HEK293T (cell line): Measurements from ENCODE around the gene CLOCK.

Source experiments
- CTCF ChIA-PET: fragments of 350-600 bp; formaldehyde crosslinking; extraction: SDS; loops from one replicate; lab custom pipeline; 2021; ENCODE audit warnings: antibody characterized with exemption, inconsistent platforms; lab: Yijun Ruan, JAX
- POLR2A ChIA-PET: fragments of 350-600 bp; formaldehyde crosslinking; extraction: SDS; loops from one replicate; lab custom pipeline; 2020; ENCODE audit warnings: antibody characterized with exemption, inconsistent platforms; lab: Yijun Ruan, JAX
- DNase-seq: peaks from one replicate; pipeline ENCODE4 v3.0.0; 2012; ENCODE audit warnings: mixed read lengths; ENCODE audit errors: extremely low spot score
- ARNT ChIP-seq: fragments of 450-650 bp; IDR thresholded peaks from 2 replicates; pipeline ENCODE4 v1.6.1; 2017; ENCODE audit warnings: mild to moderate bottlenecking
- BHLHE40 ChIP-seq: fragments of 450-650 bp; IDR thresholded peaks from 2 replicates; pipeline ENCODE4 v1.6.1; 2016; ENCODE audit warnings: mild to moderate bottlenecking, moderate library complexity, borderline replicate concordance
- CTBP1 ChIP-seq: fragments of 450-650 bp; IDR thresholded peaks from 2 replicates; pipeline ENCODE4 v1.6.1; 2016; ENCODE audit warnings: borderline replicate concordance
- ELF4 ChIP-seq: fragments of 450-650 bp; IDR thresholded peaks from 2 replicates; pipeline ENCODE4 v1.6.1; 2017; ENCODE audit warnings: antibody characterized with exemption
- FOXA1 ChIP-seq: fragments of 450-650 bp; IDR thresholded peaks from 2 replicates; pipeline ENCODE4 v1.6.1; 2016; ENCODE audit warnings: mild to moderate bottlenecking
- FOXK2 ChIP-seq: fragments of 450-650 bp; IDR thresholded peaks from 2 replicates; pipeline ENCODE4 v1.6.1; 2016; ENCODE audit warnings: mild to moderate bottlenecking
- FOXM1 ChIP-seq: fragments of 450-650 bp; IDR thresholded peaks from 2 replicates; pipeline ENCODE4 v1.6.1; 2017; ENCODE audit warnings: mild to moderate bottlenecking, borderline replicate concordance
- HDGF ChIP-seq: fragments of 450-650 bp; IDR thresholded peaks from 2 replicates; pipeline ENCODE4 v1.6.1; 2017; ENCODE audit warnings: antibody characterized with exemption, borderline replicate concordance
- L3MBTL2 ChIP-seq: fragments of 450-650 bp; conservative IDR thresholded peaks from 2 replicates; pipeline ENCODE4 v1.6.1; 2016; ENCODE audit warnings: mild to moderate bottlenecking
- LEF1 ChIP-seq: fragments of 450-650 bp; IDR thresholded peaks from 2 replicates; pipeline ENCODE4 v1.6.1; 2017; ENCODE audit warnings: mild to moderate bottlenecking, borderline replicate concordance
- NFRKB ChIP-seq: fragments of 450-650 bp; IDR thresholded peaks from 2 replicates; pipeline ENCODE4 v1.6.1; 2016; ENCODE audit warnings: mild to moderate bottlenecking, moderate library complexity
- PKNOX1 ChIP-seq: fragments of 450-650 bp; IDR thresholded peaks from 2 replicates; pipeline ENCODE4 v1.6.1; 2016
- SP1 ChIP-seq: fragments of 450-650 bp; IDR thresholded peaks from 2 replicates; pipeline ENCODE4 v1.6.1; 2017
- SUZ12 ChIP-seq: fragments of 450-650 bp; IDR thresholded peaks from 2 replicates; pipeline ENCODE4 v1.6.1; 2016; ENCODE audit warnings: mild to moderate bottlenecking
- TARDBP ChIP-seq: fragments of 450-650 bp; IDR thresholded peaks from 2 replicates; pipeline ENCODE4 v1.6.1; 2016
- ZNF384 ChIP-seq: fragments of 450-650 bp; IDR thresholded peaks from 2 replicates; pipeline ENCODE4 v1.6.1; 2016

CLOCK gene

GRCh38 chr4:55458611-55459010 is 88.1 kb downstream of the CLOCK start:
- ChIA-PET POLR2A (no interaction called here), CTCF (no interaction called here)
- DNase-seq, result no peak
- TF ChIP-seq FOXA1 (no peak), ZNF384 (no peak), SP1 (no peak), CTBP1 (no peak), SUZ12 (no peak), PKNOX1 (no peak), TARDBP (no peak)

- CTCF ChIA-PET, result no interaction called here
- TF ChIP-seq FOXM1 (no peak), SP1 (no peak), CTBP1 (no peak), HDGF (no peak), ZNF384 (no peak), FOXK2 (no peak), NFRKB (no peak), SUZ12 (no peak), TARDBP (no peak), ELF4 (no peak), L3MBTL2 (no peak), FOXA1 (no peak), LEF1 (no peak)
- POLR2A ChIA-PET, result no interaction called here
- no peak for DNase-seq
Observed at GRCh38 chr4:55458164-55458563, 88.5 kb downstream of the CLOCK start.

GRCh38 chr4:55450566-55450965 is 96.1 kb downstream of the CLOCK start:
- TF ChIP-seq ARNT (no peak), NFRKB (no peak), SUZ12 (no peak), TARDBP (no peak), FOXK2 (no peak), CTBP1 (no peak), FOXA1 (no peak), HDGF (no peak)
- POLR2A ChIA-PET, result no interaction called here
- no peak for DNase-seq
- CTCF ChIA-PET, result no interaction called here

GRCh38 chr4:55447831-55448230 is 98.9 kb downstream of the CLOCK start:
- CTCF ChIA-PET, result interaction anchor here (0.6 kb wide), 1 partner anchor 460 kb away, joined by 5 read pairs; no protein-coding TSS in a partner anchor
- DNase-seq, result no peak
- TF ChIP-seq ZNF384, result no peak
- no peak for TF ChIP-seq FOXK2
- TF ChIP-seq TARDBP, result no peak
- no peak for TF ChIP-seq L3MBTL2
- TF ChIP-seq PKNOX1, result no peak
- TF ChIP-seq SP1, result no peak
- no peak for TF ChIP-seq SUZ12
- TF ChIP-seq FOXA1, result no peak
- no peak for TF ChIP-seq NFRKB
- no peak for TF ChIP-seq HDGF
- POLR2A ChIA-PET, result no interaction called here

- CTCF ChIA-PET, result interaction anchor here (0.6 kb wide), 1 partner anchor 461 kb away, joined by 5 read pairs; no protein-coding TSS in a partner anchor
- no peak for DNase-seq
- TF ChIP-seq TARDBP (no peak), LEF1 (no peak), SUZ12 (no peak), ARNT (no peak)
- POLR2A ChIA-PET, result no interaction called here
Observed at GRCh38 chr4:55447108-55447708, 99.5 kb downstream of the CLOCK start.

GRCh38 chr4:55446578-55446922 is 100.2 kb downstream of the CLOCK start:
- ChIA-PET POLR2A (no interaction called here), CTCF (interaction anchor here (0.6 kb wide), 1 partner anchor 291 kb away, joined by 3 read pairs; no protein-coding TSS in a partner anchor)
- DNase-seq, result no peak

GRCh38 chr4:55445921-55446577 is 100.7 kb downstream of the CLOCK start:
- DNase-seq, result no peak
- ChIA-PET POLR2A (no interaction called here), CTCF (interaction anchor here (0.6 to 1.1 kb wide), 5 partner anchors 37 to 291 kb away, joined by 3 to 4 read pairs (median 3); no protein-coding TSS in a partner anchor)
- TF ChIP-seq FOXA1, result no peak
- no peak for TF ChIP-seq HDGF
- TF ChIP-seq ARNT, result no peak
- TF ChIP-seq TARDBP, result no peak
- TF ChIP-seq L3MBTL2, result no peak
- no peak for TF ChIP-seq PKNOX1
- no peak for TF ChIP-seq LEF1
- no peak for TF ChIP-seq FOXK2
- TF ChIP-seq ZNF384, result no peak
- TF ChIP-seq NFRKB, result no peak
- no peak for TF ChIP-seq BHLHE40
- TF ChIP-seq SUZ12, result no peak
- TF ChIP-seq FOXM1, result no peak
- no peak for TF ChIP-seq ELF4
- TF ChIP-seq SP1, result no peak
- TF ChIP-seq CTBP1, result no peak

More at GRCh38 chr4:55446578-55446922, 100.2 kb downstream of the CLOCK start:
- TF ChIP-seq ARNT (no peak), HDGF (no peak), BHLHE40 (no peak), NFRKB (no peak), LEF1 (no peak), TARDBP (no peak)
